Measurements from ENCODE around the gene ALOX12.

The ALOX12 gene

DNA sequence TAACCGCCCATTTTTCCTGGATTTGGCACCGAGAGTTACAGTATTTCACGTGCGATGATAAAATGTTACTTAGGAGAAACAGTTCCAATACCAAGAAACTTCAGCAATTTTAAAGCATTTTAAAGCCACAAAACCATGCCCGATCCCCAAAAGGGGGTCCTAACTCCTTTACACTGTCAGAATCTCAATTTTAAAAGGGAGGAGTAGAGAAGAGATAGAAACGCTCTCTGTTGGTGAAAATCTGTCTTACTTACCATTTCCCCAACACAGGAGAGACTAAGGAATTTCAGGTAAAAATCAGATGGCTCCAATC lies 16.0 kb downstream of the ALOX12 start:
- Histone ChIP-seq H3K36me3 (peaks cover 31% of the 10 kb centered on the region), H3K4me3 (ENCODE audit: low read depth in 1 of 2, low read length in 1 of 2) (peak overlapping the region; percentile 84 to 97), H3K4me1 (ENCODE audit: control insufficient read depth in 1 of 2, insufficient read depth in 1 of 2, low read depth in 1 of 2, low read length in 1 of 2) (peaks cover 36 to 49% of the 10 kb centered on the region in 2 experiments), H3K27ac (peak overlapping the region; percentile 97), H3K27me3 (no peaks in the 10 kb centered on the region), H3K9me3 (no peaks in the 10 kb centered on the region)
- TF ChIP-seq, protein P1, sequence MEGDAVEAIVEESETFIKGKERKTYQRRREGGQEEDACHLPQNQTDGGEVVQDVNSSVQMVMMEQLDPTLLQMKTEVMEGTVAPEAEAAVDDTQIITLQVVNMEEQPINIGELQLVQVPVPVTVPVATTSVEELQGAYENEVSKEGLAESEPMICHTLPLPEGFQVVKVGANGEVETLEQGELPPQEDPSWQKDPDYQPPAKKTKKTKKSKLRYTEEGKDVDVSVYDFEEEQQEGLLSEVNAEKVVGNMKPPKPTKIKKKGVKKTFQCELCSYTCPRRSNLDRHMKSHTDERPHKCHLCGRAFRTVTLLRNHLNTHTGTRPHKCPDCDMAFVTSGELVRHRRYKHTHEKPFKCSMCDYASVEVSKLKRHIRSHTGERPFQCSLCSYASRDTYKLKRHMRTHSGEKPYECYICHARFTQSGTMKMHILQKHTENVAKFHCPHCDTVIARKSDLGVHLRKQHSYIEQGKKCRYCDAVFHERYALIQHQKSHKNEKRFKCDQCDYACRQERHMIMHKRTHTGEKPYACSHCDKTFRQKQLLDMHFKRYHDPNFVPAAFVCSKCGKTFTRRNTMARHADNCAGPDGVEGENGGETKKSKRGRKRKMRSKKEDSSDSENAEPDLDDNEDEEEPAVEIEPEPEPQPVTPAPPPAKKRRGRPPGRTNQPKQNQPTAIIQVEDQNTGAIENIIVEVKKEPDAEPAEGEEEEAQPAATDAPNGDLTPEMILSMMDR (IDR thresholded peaks at IDR 0.05) = no peak

DNA sequence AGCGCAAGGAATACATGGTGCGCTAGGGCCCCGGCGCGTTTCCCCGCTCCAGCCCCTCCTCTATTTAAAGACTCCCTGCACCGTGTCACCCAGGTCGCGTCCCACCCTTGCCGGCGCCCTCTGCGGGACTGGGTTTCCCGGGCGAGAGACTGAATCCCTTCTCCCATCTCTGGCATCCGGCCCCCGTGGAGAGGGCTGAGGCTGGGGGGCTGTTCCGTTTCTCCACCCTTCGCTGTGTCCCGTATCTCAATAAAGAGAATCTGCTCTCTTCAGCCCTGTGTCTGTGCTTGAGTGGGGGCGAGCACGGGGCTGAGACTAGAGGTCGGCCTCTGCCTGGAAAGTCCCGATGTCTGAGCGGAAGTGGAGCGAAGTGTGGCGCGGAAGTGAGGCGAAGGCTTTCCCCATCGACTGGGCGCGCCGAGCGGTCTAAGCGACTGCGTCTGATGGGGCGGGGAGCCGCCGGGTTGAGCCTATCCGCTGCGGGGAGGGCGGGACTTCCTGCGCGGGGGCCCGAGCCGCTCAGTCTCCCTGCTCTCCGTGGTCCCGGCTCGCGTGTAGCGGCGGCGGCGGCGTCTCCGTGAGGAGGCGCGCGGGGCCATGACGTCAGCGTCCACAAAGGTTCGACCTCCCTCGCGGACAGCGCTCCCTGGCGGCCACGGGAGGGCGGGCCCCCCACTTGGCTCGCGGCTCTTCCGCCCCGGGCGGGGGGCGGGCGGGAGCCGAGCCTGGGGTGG lies 18.6 kb downstream of the ALOX12 start:
- Histone ChIP-seq H3K4me3 (ENCODE audit: low read depth in 1 of 2, low read length in 1 of 2) (peak overlapping the region; percentile 84 to 97), H3K27me3 (no peaks in the 10 kb centered on the region), H3K9me3 (no peaks in the 10 kb centered on the region), H3K4me1 (ENCODE audit: control insufficient read depth in 1 of 2, insufficient read depth in 1 of 2, low read depth in 1 of 2, low read length in 1 of 2) (peaks cover 36 to 49% of the 10 kb centered on the region in 2 experiments), H3K27ac (peak overlapping the region; percentile 97), H3K36me3 (peaks cover 25% of the 10 kb centered on the region)
- TF ChIP-seq, protein P1 (IDR thresholded peaks at IDR 0.05) = peak; percentile 93

GRCh38 chr17:7014995-7015958 lies 19.4 kb downstream of the ALOX12 start:
- H3K4me1 ChIP-seq (ENCODE audit: control insufficient read depth in 1 of 2, insufficient read depth in 1 of 2, low read depth in 1 of 2, low read length in 1 of 2) = peaks cover 36 to 42% of the 10 kb centered on the region in 2 experiments
- TF ChIP-seq, protein P1 (IDR thresholded peaks at IDR 0.05) = no peak
- H3K27me3 ChIP-seq = peaks cover 6% of the 10 kb centered on the region
- peaks cover 20% of the 10 kb centered on the region for H3K36me3 ChIP-seq
- peak overlapping the region; percentile 97 for H3K27ac ChIP-seq
- H3K4me3 ChIP-seq (ENCODE audit: low read depth in 1 of 2, low read length in 1 of 2) = peak overlapping the region; percentile 84 to 97
- H3K9me3 ChIP-seq = no peaks in the 10 kb centered on the region

GRCh38 chr17:7016418-7016817 lies 20.6 kb downstream of the ALOX12 start:
- TF ChIP-seq, protein P1 (IDR thresholded peaks at IDR 0.05) = no peak
- Histone ChIP-seq H3K9me3 (no peaks in the 10 kb centered on the region), H3K36me3 (peaks cover 20% of the 10 kb centered on the region), H3K4me1 (ENCODE audit: control insufficient read depth in 1 of 2, insufficient read depth in 1 of 2, low read depth in 1 of 2, low read length in 1 of 2) (peaks cover 28 to 31% of the 10 kb centered on the region in 2 experiments), H3K27me3 (peaks cover 11% of the 10 kb centered on the region), H3K27ac (peak overlapping the region; percentile 13), H3K4me3 (ENCODE audit: low read depth in 1 of 2, low read length in 1 of 2) (no peak overlapping the region)

DNA sequence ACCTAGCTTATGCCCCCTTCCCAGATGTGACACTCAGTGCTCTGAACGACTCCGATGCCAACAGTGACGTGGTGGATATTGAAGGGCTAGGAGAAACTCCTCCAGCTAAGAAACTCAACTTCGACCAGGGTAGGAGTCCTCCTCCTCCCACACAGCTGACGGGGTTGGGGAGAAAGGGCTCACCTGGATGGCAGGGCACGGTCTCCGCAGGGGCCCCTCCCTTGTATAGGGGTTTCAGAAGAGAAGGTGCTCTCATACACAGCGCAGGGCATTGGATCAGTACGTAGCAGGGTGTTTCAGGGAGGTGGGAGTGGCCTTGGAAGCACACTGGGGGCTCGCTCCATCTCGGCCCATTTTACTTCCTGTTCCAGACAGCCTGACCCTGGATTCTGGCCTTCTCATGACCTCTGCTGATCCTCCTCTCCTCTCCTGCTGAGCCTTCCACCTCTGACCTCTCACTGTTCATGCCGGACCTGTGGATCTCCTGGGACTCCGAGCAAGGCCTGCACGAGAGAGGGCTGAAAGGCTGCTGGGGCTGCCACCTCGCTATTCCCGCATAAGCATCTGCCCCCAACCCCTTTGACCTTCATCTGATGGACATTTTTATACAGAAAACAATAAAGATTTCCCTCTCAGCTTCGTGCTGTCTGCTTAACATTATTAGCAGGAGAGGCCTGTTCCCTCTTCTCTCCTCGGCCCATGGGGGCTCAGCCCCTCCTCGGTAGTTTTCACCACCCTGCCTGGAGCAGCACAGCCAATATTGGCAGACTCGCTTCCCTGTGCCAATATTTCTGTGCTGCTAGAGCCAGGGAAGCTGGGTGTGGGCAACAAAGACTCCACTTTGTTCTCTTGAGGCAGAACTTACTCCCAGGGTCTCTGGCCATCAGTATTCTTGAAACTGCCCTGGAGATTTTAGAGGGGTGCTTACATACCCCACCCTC lies 21.3 kb downstream of the ALOX12 start:
- H3K4me1 ChIP-seq (ENCODE audit: control insufficient read depth in 1 of 2, insufficient read depth in 1 of 2, low read depth in 1 of 2, low read length in 1 of 2) = peaks cover 31% of the 10 kb centered on the region in 2 experiments
- H3K27ac ChIP-seq = no peak overlapping the region
- H3K27me3 ChIP-seq = peaks cover 18% of the 10 kb centered on the region
- no peaks in the 10 kb centered on the region for H3K9me3 ChIP-seq
- TF ChIP-seq, protein P1 (IDR thresholded peaks at IDR 0.05) = no peak
- no peak overlapping the region for H3K4me3 ChIP-seq (ENCODE audit: low read depth in 1 of 2, low read length in 1 of 2)
- H3K36me3 ChIP-seq = peaks cover 20% of the 10 kb centered on the region

All from neutrophil (primary cell).